Smooth muscle cell (in vitro differentiated cells): ENCODE measurements around the gene GASK1A. TPM values are rescaled to one million over a fixed set of nuclear protein-coding genes. Genes with fewer than 3 reads are reported as not detected.
A peak's percentile ranks its signal among the peaks of the same experiment; 100 is the strongest.
"Not testable (repeated sequence)": the region's sequence is repeated elsewhere in the genome, so short reads cannot be mapped to it uniquely, and the experiment has no call there.

Experiments
- DNase-seq: peaks from one replicate; lab custom pipeline; 2025; ENCODE audit not compliant: unreplicated experiment; lab: John Stamatoyannopoulos, UW
- H2AFZ ChIP-seq: fragments of 200-600 bp; sonication (generic); 2 replicates; pipeline ENCODE4 v1.6.0; 2016; ENCODE audit warnings: antibody characterized with exemption, low read depth, mild to moderate bottlenecking
- H3F3A ChIP-seq: fragments of 200-600 bp; sonication (generic); 2 replicates; pipeline ENCODE4 v1.6.0; 2017; ENCODE audit warnings: antibody characterized with exemption, low read depth
- H3K27ac ChIP-seq: fragments of 200-600 bp; sonication (generic); 2 replicates; pipeline ENCODE4 v1.5.1; 2016; ENCODE audit warnings: low read depth, mild to moderate bottlenecking
- H3K27me3 ChIP-seq: fragments of 200-600 bp; sonication (generic); 2 replicates; pipeline ENCODE4 v1.6.1; 2016; ENCODE audit warnings: low read depth, mild to moderate bottlenecking
- H3K36me3 ChIP-seq: fragments of 200-600 bp; sonication (generic); 2 replicates; pipeline ENCODE4 v1.5.1; 2016; ENCODE audit warnings: low read depth
- H3K4me1 ChIP-seq: fragments of 200-600 bp; sonication (generic); 2 replicates; pipeline ENCODE4 v1.5.1; 2016; ENCODE audit warnings: low read depth
- H3K4me2 ChIP-seq: fragments of 200-600 bp; sonication (generic); 2 replicates; pipeline ENCODE4 v1.6.0; 2016; ENCODE audit warnings: mild to moderate bottlenecking
- H3K4me3 ChIP-seq: fragments of 200-600 bp; sonication (generic); 2 replicates; pipeline ENCODE4 v1.5.1; 2016; ENCODE audit warnings: mild to moderate bottlenecking
- H3K79me2 ChIP-seq: fragments of 200-600 bp; sonication (generic); 2 replicates; pipeline ENCODE4 v1.6.0; 2016; ENCODE audit warnings: low read depth, mild to moderate bottlenecking
- H3K9ac ChIP-seq: fragments of 200-600 bp; sonication (generic); 2 replicates; pipeline ENCODE4 v1.6.0; 2016; ENCODE audit warnings: low read depth
- H3K9me3 ChIP-seq: fragments of 200-600 bp; sonication (generic); replicated peaks from 2 replicates; pipeline ENCODE4 v1.5.1; 2016; ENCODE audit warnings: low read depth
- H4K20me1 ChIP-seq: fragments of 200-600 bp; sonication (generic); 2 replicates; pipeline ENCODE4 v1.6.0; 2016; ENCODE audit warnings: low read depth
- CTCF ChIP-seq: fragments of 200-600 bp; sonication (generic); IDR thresholded peaks from 2 replicates; pipeline ENCODE4 v1.5.1; 2017; ENCODE audit warnings: borderline replicate concordance, mild to moderate bottlenecking, antibody characterized with exemption; ENCODE audit not compliant: insufficient read depth, poor library complexity, severe bottlenecking
- WGBS: methylation state at CpG from one replicate; pipeline ENCODE4 v1.1.7; 2016; ENCODE audit warnings: low lambda C conversion rate; 5-methylcytosine and 5-hydroxymethylcytosine counted together
- polyA plus RNA-seq: library from polyadenylated mRNA; unstranded; fragments of >200 nt; fragmentation: Nextera tagmentation; extraction: Ambion mirVana; gene quantifications from 2 replicates; pipeline ENCODE4 v1.2.1, GENCODE V29; 2016
- total RNA-seq: library from RNA; depleted of rRNA; stranded (reverse); fragments of >200 nt; gene quantifications from 2 replicates; pipeline ENCODE4 v1.2.3, GENCODE V29; 2014

GASK1A gene
- total and polyA plus RNA-seq, 2 experiments from 2014 or later = 0.76 TPM; not detected in 1

DNA sequence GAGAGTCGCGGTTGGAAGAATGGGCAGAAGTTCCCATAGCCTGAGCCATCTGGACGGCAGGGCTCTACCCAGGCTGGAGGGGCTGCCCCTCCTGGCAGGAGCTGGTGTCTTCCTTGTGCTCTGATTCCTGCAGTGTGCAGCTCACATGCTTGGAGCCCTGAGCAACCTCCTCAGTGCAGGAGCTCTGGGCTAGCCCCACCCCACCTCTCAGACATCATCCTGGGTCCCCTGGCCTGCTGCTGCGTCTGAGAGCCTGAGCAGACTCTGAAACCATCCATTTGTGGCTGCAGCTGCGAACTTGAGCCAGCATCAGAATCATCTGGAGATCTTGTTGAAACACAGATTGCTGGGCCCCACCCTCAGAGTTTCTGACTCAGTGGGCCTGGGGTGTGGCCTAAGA, 84.0 kb downstream of the GASK1A start:
- H4K20me1 ChIP-seq = no peaks in the 10 kb centered on the region
- H3K4me1 ChIP-seq = no peaks in the 10 kb centered on the region
- WGBS = 72% methylated on average over 5 of the region's 5 CpGs
- H2AFZ ChIP-seq = no peak overlapping the region
- H3K27ac ChIP-seq = no peak overlapping the region
- DNase-seq = no peak
- no peaks in the 10 kb centered on the region for H3K27me3 ChIP-seq
- H3K9ac ChIP-seq = no peak overlapping the region
- no peaks in the 10 kb centered on the region for H3K79me2 ChIP-seq
- TF ChIP-seq CTCF = no peak
- no peak overlapping the region for H3K4me2 ChIP-seq
- no peak overlapping the region for H3K4me3 ChIP-seq
- H3F3A ChIP-seq = no peaks in the 10 kb centered on the region
- no peaks in the 10 kb centered on the region for H3K9me3 ChIP-seq
- no peaks in the 10 kb centered on the region for H3K36me3 ChIP-seq

DNA sequence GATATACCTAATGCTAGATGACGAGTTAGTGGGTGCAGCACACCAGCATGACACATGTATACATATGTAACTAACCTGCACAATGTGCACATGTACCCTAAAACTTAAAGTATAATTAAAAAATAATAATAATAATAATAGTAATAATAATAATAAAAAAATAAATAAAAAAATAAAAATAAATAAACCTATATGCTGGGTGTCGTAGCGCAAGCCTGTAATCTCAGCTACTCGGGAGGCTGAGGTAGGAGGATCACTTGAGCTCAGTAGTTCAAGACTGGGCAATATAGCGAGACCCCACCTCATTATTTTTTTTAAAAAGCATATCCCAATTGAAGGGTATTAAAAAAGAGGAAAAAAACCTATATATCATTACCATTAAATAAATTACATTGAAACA, 91.6 kb downstream of the GASK1A start:
- not testable (repeated sequence) for H3K9me3 ChIP-seq, H2AFZ ChIP-seq, DNase-seq, H3F3A ChIP-seq, H3K27ac ChIP-seq, H4K20me1 ChIP-seq, H3K4me2 ChIP-seq, H3K9ac ChIP-seq, H3K27me3 ChIP-seq, H3K4me1 ChIP-seq, H3K4me3 ChIP-seq, H3K36me3 ChIP-seq, H3K79me2 ChIP-seq
- WGBS = 87% methylated on average over 4 of the region's 5 CpGs

- H3K27me3 ChIP-seq = no peaks in the 10 kb centered on the region
- H3K4me1 ChIP-seq = no peaks in the 10 kb centered on the region
- H3K4me3 ChIP-seq = no peak overlapping the region
- no peaks in the 10 kb centered on the region for H4K20me1 ChIP-seq
- peak; percentile 25 for TF ChIP-seq CTCF
- H3F3A ChIP-seq = no peaks in the 10 kb centered on the region
- no peak overlapping the region for H3K4me2 ChIP-seq
- no peak for DNase-seq
- 63% methylated on average over 7 of the region's 7 CpGs for WGBS
- no peak overlapping the region for H3K9ac ChIP-seq
- no peaks in the 10 kb centered on the region for H3K9me3 ChIP-seq
- no peaks in the 10 kb centered on the region for H3K36me3 ChIP-seq
- no peaks in the 10 kb centered on the region for H3K79me2 ChIP-seq
- no peak overlapping the region for H2AFZ ChIP-seq
- H3K27ac ChIP-seq = no peak overlapping the region
These were observed 92.3 kb downstream of the GASK1A start for GRCh38 chr3:43071313-43071893.

DNA sequence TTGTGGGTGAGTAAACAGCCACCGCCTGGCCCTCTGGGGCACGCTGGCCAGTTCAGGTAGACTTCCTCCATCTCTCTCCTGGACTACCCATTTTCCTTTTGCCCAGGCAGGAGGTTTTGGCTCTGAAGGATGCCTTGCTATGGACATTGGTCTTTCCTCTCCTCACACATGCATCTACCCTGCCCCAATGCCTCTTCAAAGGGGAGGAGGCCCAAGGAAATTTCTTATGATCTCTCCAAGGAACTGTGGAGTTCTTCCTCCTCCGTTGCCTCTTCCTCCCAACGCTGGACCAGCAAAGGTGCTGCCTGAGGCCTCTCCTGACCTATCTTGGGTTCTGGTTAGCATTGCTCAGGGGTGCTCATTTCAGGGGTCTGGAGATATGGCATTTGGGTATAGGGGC, 93.2 kb downstream of the GASK1A start:
- Histone ChIP-seq H3K36me3 (no peaks in the 10 kb centered on the region), H3K4me1 (no peaks in the 10 kb centered on the region), H3K9ac (no peak overlapping the region), H3K27ac (no peak overlapping the region), H3K27me3 (no peaks in the 10 kb centered on the region), H3K9me3 (no peaks in the 10 kb centered on the region), H3K4me3 (no peak overlapping the region), H4K20me1 (no peaks in the 10 kb centered on the region), H2AFZ (no peak overlapping the region), H3F3A (no peaks in the 10 kb centered on the region), H3K79me2 (no peaks in the 10 kb centered on the region), H3K4me2 (no peak overlapping the region)
- DNase-seq = no peak
- 74% methylated on average over 4 of the region's 4 CpGs for WGBS
- no peak for TF ChIP-seq CTCF
